Panc1 (cell line): Measurements from ENCODE around the gene KIR3DL2. TPM values are rescaled to one million over a fixed set of nuclear protein-coding genes. Genes with fewer than 3 reads are reported as not detected.
"Not testable (repeated sequence)": the region's sequence is repeated elsewhere in the genome, so short reads cannot be mapped to it uniquely, and the experiment has no call there.

Source experiments
- ATAC-seq: fragments of 200-7000 bp; cut with Tn5 transposase; 2 replicates; pipeline ENCODE4 v1.9.1; 2020; ENCODE audit warnings: mild to moderate bottlenecking, moderate library complexity
- BruUV-seq: library from RNA; stranded (reverse); fragments of 400-500 nt; replicated peaks from 2 replicates; lab custom pipeline; 2021; lab: Mats Ljungman, UMichigan
- CTCF ChIA-PET: fragments of 300-600 bp; sonication (Branson Sonifier 250); formaldehyde crosslinking; loops from one replicate; lab custom pipeline; 2022; ENCODE audit warnings: antibody characterized with exemption; lab: Charles Lee
- POLR2A ChIA-PET: fragments of 300-600 bp; sonication (Branson Sonifier 250); formaldehyde crosslinking; loops from one replicate; lab custom pipeline; 2022; ENCODE audit warnings: antibody characterized with exemption; lab: Charles Lee
- DNase-seq: peaks from one replicate; pipeline ENCODE4 v3.0.0-alpha.2; 2010; ENCODE audit warnings: low read depth, low spot score
- H3K27ac ChIP-seq: 2 replicates; pipeline ENCODE4 v1.5.1; 2011; ENCODE audit warnings: mild to moderate bottlenecking, low read length, inconsistent platforms
- H3K27me3 ChIP-seq: fragments of 200-500 bp; sonication (Bioruptor generic); 2 replicates; pipeline ENCODE4 v1.6.0; 2014; ENCODE audit warnings: low read length, inconsistent platforms; ENCODE audit not compliant: control insufficient read depth, insufficient read depth
- H3K36me3 ChIP-seq: fragments of 200-500 bp; sonication (Bioruptor generic); 2 replicates; pipeline ENCODE4 v1.5.1; 2014; ENCODE audit warnings: inconsistent platforms, mild to moderate bottlenecking, low read length, moderate library complexity; ENCODE audit not compliant: control insufficient read depth, insufficient read depth
- H3K4me1 ChIP-seq: 2 replicates; pipeline ENCODE4 v1.5.1; 2011; ENCODE audit warnings: inconsistent platforms, mild to moderate bottlenecking, low read length, moderate library complexity; ENCODE audit not compliant: control insufficient read depth, insufficient read depth
- H3K4me3 ChIP-seq, 2 experiments: 2 replicates each; pipeline ENCODE4 v1.5.1; 2011 to 2012; ENCODE audit warnings: low read depth in 2 of 2, low read length in 2 of 2, mild to moderate bottlenecking in 2 of 2, inconsistent platforms in 1 of 2, moderate library complexity in 1 of 2
- H3K9me3 ChIP-seq: fragments of 200-500 bp; sonication (Bioruptor generic); 2 replicates; pipeline ENCODE4 v1.5.1; 2014; ENCODE audit warnings: low read depth, mild to moderate bottlenecking, inconsistent platforms, low read length, moderate library complexity; ENCODE audit not compliant: control insufficient read depth, insufficient read depth
- POLR2AphosphoS5 ChIP-seq: IDR thresholded peaks from 2 replicates; pipeline ENCODE4 v1.6.1; 2012; ENCODE audit warnings: mild to moderate bottlenecking, low read depth, low read length, moderate library complexity
- SIN3A ChIP-seq: IDR thresholded peaks from 2 replicates; pipeline ENCODE4 v1.6.1; 2012; ENCODE audit warnings: low read depth, mild to moderate bottlenecking, low read length, moderate library complexity, borderline replicate concordance; ENCODE audit not compliant: insufficient read depth
- TCF7L2 ChIP-seq: IDR thresholded peaks from 2 replicates; pipeline ENCODE4 v1.6.1; 2011; ENCODE audit warnings: mild to moderate bottlenecking, low read depth, low read length, inconsistent platforms
- in situ Hi-C: cut with HindIII; loops from 2 replicates; pipeline ENCODE4 v1.10.0; 2016; ENCODE audit warnings: low sequenced_read_pairs, low pct_unique_long_range_greater_than_20kb
- intact Hi-C: fragments of 100-400 bp; cut with micrococcal nuclease; formaldehyde crosslinking; loops from one replicate; pipeline ENCODE4 v1.10.0; 2022; ENCODE audit not compliant: unreplicated experiment
- total RNA-seq: library from RNA; stranded (reverse); gene quantifications from one replicate; pipeline ENCODE4 v1.2.1, GENCODE V29; 2021; ENCODE audit not compliant: unreplicated experiment
- TF ChIP-seq, protein P1 (sequence below): fragments of 450-650 bp; IDR thresholded peaks from 2 replicates; pipeline ENCODE4 v1.5.1; 2017; ENCODE audit warnings: mild to moderate bottlenecking
- TF ChIP-seq, protein P2 (sequence below), 2 experiments: IDR thresholded peaks; 2 replicates each; pipeline ENCODE4 v1.6.1; 2011 to 2012; ENCODE audit warnings: low read depth in 2 of 2, control low read depth in 1 of 2, low read length in 1 of 2, mild to moderate bottlenecking in 1 of 2, moderate library complexity in 1 of 2; ENCODE audit not compliant: insufficient read depth in 1 of 2

The KIR3DL2 gene
- total RNA-seq, 1 experiment from 2014 or later, result not detected

DNA sequence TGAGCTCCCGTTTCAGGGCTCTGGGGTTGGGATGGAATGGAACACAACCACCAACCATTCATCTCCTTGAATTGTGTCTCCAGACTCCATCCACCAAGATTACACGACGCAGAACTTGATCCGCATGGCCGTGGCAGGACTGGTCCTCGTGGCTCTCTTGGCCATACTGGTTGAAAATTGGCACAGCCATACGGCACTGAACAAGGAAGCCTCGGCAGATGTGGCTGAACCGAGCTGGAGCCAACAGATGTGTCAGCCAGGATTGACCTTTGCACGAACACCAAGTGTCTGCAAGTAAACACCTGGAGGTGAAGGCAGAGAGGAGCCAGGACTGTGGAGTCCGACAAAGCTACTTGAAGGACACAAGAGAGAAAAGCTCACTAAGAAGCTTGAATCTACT is 39.3 kb downstream of the KIR3DL2 start:
- Histone ChIP-seq H3K27me3 (no peaks in the 10 kb centered on the region), H3K36me3 (no peaks in the 10 kb centered on the region), H3K4me3 (no peak overlapping the region), H3K27ac (no peak overlapping the region), H3K4me1 (no peaks in the 10 kb centered on the region; the same call in 1 of the 2 replicates), H3K9me3 (no peaks in the 10 kb centered on the region)
- ChIA-PET POLR2A (interaction anchor here (0.6 kb wide), 1 partner anchor 460 kb away, joined by 7 read pairs; no protein-coding TSS in a partner anchor), CTCF (no interaction called here)
- no peak for ATAC-seq
- in situ Hi-C loops (no loop called here), intact Hi-C loops (no loop called here)
- no peak for TF ChIP-seq POLR2AphosphoS5
- TF ChIP-seq, protein P1, sequence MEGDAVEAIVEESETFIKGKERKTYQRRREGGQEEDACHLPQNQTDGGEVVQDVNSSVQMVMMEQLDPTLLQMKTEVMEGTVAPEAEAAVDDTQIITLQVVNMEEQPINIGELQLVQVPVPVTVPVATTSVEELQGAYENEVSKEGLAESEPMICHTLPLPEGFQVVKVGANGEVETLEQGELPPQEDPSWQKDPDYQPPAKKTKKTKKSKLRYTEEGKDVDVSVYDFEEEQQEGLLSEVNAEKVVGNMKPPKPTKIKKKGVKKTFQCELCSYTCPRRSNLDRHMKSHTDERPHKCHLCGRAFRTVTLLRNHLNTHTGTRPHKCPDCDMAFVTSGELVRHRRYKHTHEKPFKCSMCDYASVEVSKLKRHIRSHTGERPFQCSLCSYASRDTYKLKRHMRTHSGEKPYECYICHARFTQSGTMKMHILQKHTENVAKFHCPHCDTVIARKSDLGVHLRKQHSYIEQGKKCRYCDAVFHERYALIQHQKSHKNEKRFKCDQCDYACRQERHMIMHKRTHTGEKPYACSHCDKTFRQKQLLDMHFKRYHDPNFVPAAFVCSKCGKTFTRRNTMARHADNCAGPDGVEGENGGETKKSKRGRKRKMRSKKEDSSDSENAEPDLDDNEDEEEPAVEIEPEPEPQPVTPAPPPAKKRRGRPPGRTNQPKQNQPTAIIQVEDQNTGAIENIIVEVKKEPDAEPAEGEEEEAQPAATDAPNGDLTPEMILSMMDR, result no peak
- TF ChIP-seq SIN3A, result no peak
- TF ChIP-seq TCF7L2, result no peak
- TF ChIP-seq, protein P2, sequence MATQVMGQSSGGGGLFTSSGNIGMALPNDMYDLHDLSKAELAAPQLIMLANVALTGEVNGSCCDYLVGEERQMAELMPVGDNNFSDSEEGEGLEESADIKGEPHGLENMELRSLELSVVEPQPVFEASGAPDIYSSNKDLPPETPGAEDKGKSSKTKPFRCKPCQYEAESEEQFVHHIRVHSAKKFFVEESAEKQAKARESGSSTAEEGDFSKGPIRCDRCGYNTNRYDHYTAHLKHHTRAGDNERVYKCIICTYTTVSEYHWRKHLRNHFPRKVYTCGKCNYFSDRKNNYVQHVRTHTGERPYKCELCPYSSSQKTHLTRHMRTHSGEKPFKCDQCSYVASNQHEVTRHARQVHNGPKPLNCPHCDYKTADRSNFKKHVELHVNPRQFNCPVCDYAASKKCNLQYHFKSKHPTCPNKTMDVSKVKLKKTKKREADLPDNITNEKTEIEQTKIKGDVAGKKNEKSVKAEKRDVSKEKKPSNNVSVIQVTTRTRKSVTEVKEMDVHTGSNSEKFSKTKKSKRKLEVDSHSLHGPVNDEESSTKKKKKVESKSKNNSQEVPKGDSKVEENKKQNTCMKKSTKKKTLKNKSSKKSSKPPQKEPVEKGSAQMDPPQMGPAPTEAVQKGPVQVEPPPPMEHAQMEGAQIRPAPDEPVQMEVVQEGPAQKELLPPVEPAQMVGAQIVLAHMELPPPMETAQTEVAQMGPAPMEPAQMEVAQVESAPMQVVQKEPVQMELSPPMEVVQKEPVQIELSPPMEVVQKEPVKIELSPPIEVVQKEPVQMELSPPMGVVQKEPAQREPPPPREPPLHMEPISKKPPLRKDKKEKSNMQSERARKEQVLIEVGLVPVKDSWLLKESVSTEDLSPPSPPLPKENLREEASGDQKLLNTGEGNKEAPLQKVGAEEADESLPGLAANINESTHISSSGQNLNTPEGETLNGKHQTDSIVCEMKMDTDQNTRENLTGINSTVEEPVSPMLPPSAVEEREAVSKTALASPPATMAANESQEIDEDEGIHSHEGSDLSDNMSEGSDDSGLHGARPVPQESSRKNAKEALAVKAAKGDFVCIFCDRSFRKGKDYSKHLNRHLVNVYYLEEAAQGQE (IDR thresholded peaks at IDR 0.05; ENCODE audit: insufficient read depth in 1 of 2, low read depth in 2 of 2, low read length in 1 of 2), result no peak
- BruUV-seq, result no TSS peak
- no peak for DNase-seq

DNA sequence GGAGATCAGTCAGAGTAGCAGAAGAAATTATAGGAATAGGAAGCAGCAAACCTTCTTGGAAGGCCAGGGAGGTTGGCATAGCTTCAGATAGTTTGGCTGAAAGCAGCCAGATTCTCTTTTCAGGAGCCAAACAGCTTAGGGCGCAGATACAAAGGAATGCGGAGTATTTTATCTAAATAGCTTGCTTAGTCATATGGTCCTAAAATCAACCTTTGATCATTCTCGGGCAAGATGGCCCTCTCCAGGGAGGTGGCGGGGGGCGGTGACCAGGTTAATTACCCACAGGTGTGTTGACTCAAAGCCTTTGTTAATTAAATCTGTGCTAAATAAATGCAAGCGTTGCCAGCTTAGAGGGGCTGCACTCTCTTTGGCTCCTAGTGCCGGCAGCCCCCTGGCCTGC is 43.2 kb downstream of the KIR3DL2 start:
- BruUV-seq, result no TSS peak
- Histone ChIP-seq H3K27ac (no peak overlapping the region), H3K27me3 (no peaks in the 10 kb centered on the region), H3K9me3 (no peaks in the 10 kb centered on the region), H3K4me3 (no peak overlapping the region), H3K4me1 (no peaks in the 10 kb centered on the region; the same call in 1 of the 2 replicates), H3K36me3 (no peaks in the 10 kb centered on the region)
- ChIA-PET CTCF (no interaction called here), POLR2A (interaction anchor here (0.6 kb wide), 1 partner anchor 36 kb away, joined by 4 read pairs; no protein-coding TSS in a partner anchor)
- ATAC-seq (no peak), DNase-seq (no peak)
- TF ChIP-seq TCF7L2, result peak; percentile 64; the same call in 1 of the 2 replicates
- TF ChIP-seq POLR2AphosphoS5, result no peak
- intact Hi-C loops, result no loop called here
- in situ Hi-C loops, result no loop called here

DNA sequence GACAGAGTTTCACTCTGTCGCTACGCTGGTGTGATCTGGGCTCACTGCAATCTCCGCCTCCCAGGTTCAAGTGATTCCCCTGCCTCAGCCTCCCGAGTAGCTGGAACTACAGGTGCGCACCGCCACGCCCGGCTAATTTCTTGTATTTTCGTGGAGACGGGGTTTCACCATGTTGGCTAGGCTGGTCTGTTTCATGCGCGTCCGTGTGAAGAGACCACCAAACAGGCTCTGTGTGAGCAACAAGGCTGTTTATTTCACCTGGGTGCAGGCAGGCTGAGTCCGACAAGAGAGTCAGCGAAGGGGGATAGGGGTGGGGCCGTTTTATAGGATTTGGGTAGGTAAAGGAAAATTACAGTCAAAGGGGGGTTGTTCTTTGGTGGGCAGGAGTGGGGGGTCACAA is 43.9 kb downstream of the KIR3DL2 start:
- POLR2A ChIA-PET, ATAC-seq, BruUV-seq: not testable (repeated sequence)

More for the DNA sequence above, 43.9 kb downstream of the KIR3DL2 start:
- in situ Hi-C loops, DNase-seq, intact Hi-C loops, H3K27ac ChIP-seq, H3K4me1 ChIP-seq, CTCF ChIA-PET, H3K27me3 ChIP-seq, H3K9me3 ChIP-seq, H3K4me3 ChIP-seq, H3K36me3 ChIP-seq: not testable (repeated sequence)
